Measurements from ENCODE around the gene NTSR2. TPM values are rescaled to one million over a fixed set of nuclear protein-coding genes. Genes with fewer than 3 reads are reported as not detected.

NTSR2 gene
- total and polyA plus RNA-seq, 2 of the 8 experiments (the other 6 are each of a cell fraction or from before 2014, with no cell fraction given) = 0.05 TPM; not detected in 1

GRCh38 chr2:11634584-11634983 is 35.4 kb downstream of the NTSR2 start (continued):
- TF ChIP-seq CTCF (IDR thresholded peaks at IDR 0.05; ENCODE audit: control extremely low read depth in 1 of 3, insufficient read depth in 1 of 3, low read depth in 1 of 3, low read length in 3 of 3) (no peak), SIN3A (conservative IDR thresholded peaks at IDR 0.05 in 1 of 2, IDR thresholded peaks at IDR 0.05 in 1 of 2; ENCODE audit: low read depth in 1 of 2, low read length in 2 of 2) (no peak)
